Measurements from ENCODE around the gene MYO1E. TPM values are rescaled to one million over a fixed set of nuclear protein-coding genes. Genes with fewer than 3 reads are reported as not detected.

Gene MYO1E
- total RNA-seq, result 122 and 124 TPM in 2 replicates

DNA sequence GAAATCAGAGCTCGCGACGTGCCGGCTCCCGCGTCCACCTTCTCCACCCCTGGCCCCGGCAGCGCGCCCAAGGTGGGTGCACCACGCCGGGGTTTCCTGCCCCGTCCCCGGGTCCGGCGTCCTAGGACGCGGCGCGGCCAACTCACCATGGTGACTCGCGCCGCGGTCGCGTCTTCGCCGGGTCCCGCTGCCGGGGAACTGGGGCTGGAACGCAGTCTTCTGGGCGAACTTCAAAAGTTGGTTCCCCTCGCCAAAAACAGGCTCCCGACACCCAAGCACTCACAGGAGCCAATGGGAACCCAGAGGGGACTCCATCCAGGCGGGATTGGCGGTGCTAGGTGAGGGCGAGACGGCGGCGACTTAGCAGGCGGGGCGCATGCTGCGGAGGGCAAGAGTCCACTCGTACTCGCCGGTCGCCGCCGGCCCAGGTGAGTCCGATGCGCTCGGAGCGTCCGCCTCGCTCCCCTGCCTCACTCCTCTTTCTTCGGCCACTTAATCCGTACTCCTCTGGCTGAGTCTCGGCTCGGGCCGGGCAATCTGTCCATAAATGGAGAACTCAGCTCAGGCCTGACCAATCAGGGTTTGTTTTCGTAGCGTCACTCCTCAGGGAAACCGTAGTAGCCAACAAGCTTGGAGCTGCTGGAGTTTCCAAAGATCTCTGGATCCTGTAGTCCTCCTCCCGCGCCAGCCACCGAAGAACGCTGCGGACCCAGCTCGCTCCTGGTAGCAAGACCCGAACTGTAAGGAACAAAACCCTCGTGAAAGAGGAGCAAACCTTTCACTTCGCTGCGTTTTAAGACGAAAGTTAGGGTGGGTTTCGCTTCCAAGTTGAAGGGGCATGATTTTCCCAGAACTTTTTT lies at the start of gene MYO1E:
MYO1E (minus strand) TSS at position 520 of the 860 bp plus-strand sequence; CDS start at position 149, 371 bp downstream.

DNA sequence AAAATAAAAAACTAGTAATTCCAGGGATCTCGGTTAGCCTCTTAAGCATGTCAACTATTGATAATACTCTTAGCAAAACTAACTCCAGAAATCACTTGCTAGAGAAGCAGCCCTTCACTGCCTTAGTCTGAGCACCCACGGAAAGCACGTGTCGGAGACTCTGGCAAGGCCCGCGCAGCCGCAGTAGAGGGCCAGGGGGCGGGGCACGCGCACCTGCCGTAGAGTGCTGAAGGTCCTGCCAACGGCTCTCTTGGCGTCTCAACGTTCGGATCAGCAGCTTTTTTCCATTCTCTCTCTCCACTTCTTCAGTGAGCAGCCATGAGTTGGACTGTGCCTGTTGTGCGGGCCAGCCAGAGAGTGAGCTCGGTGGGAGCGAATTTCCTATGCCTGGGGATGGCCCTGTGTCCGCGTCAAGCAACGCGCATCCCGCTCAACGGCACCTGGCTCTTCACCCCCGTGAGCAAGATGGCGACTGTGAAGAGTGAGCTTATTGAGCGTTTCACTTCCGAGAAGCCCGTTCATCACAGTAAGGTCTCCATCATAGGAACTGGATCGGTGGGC lies 166.0 kb downstream of the MYO1E start, which contains the start of gene LDHAL6B:
LDHAL6B (plus strand) TSS at position 221 of the 561 bp plus-strand sequence; CDS start at position 319, 98 bp downstream.

DNA sequence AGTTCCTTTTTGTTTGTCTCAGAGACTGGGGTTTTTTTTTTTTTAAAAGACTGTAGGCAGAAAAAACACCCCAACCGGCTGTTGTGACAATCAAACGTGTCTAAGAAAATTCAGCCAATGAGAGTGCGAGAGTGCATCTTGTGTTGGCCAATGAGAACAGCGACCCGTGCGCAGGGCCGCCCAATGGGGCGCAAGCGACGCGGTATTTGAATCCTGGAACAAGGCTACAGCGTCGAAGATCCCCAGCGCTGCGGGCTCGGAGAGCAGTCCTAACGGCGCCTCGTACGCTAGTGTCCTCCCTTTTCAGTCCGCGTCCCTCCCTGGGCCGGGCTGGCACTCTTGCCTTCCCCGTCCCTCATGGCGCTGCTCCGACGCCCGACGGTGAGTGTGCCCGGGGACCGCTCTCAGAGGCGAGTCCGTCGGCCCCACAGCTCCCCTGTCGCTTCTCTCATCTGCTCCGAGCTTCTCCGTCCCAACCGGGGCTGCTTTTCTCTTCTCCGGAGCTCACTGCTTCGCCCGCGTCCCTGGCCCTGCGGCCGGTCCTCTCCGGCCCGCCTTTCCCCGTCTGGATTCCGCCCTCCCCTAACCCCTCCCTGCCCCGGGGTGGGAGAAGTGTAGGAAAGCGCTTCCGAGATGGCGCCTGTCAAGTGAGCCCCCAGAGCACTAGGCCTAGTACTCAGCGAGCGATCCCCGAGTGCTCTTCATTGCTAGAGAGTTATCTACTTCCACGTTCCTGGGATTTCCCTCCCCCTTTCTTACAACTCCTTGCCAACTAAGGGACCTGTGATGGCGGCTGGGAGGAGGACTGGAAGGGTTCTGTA lies 267.5 kb downstream of the MYO1E start, which contains the start of gene CCNB2:
CCNB2 (plus strand) TSS at position 235 of the 821 bp plus-strand sequence; CDS start at position 358, 123 bp downstream.

Other genes with a start within 250 kb of the MYO1E start
- not detected in 2 replicates for gene LDHAL6B, start 166.0 kb downstream of the MYO1E start, total RNA-seq
- gene FAM81A, start 65.3 kb upstream of the MYO1E start, total RNA-seq, result 0.20 and 0.33 TPM in 2 replicates
- gene GCNT3, start 238.9 kb upstream of the MYO1E start, total RNA-seq, result 0.07 and 0.23 TPM in 2 replicates

All from smooth muscle cell of the pulmonary artery (primary cell).